Measurements from ENCODE around the gene GALNT2. TPM values are rescaled to one million over a fixed set of nuclear protein-coding genes. Genes with fewer than 3 reads are reported as not detected.

Gene GALNT2
- total RNA-seq, 1 donor from 2014 or later = 31.9 TPM

DNA sequence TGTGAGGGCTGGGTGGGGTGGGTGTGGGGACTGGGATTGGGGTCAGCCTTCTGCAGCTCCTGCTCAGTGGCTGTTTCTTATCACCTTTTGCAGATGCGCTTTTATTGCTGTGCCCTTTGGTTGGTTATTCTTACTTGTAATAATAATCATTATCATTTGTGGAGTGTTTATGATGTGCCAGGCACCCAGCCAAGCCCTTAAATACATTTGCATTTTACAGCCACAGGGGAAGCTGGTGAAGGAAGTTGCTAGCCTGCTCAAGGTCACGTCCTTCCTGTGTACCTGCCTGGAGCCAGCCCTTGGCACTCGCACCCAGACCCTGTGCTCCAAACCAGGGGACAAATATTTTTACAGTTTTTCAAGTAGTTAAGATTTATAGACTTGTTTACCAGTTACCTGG is 215.1 kb downstream of the GALNT2 start:
- DNase-seq (ENCODE audit: low read depth) (no peak), FAIRE-seq (no peak)
- H3K36me3 ChIP-seq (ENCODE audit: control insufficient read depth, insufficient read depth, low read length) = peaks cover 13% of the 10 kb centered on the region
- no peaks in the 10 kb centered on the region for H3K27me3 ChIP-seq (ENCODE audit: control insufficient read depth, insufficient read depth, low read length)
- H3K4me3 ChIP-seq (ENCODE audit: low read depth, low read length) = no peak overlapping the region
- TF ChIP-seq, protein P1, sequence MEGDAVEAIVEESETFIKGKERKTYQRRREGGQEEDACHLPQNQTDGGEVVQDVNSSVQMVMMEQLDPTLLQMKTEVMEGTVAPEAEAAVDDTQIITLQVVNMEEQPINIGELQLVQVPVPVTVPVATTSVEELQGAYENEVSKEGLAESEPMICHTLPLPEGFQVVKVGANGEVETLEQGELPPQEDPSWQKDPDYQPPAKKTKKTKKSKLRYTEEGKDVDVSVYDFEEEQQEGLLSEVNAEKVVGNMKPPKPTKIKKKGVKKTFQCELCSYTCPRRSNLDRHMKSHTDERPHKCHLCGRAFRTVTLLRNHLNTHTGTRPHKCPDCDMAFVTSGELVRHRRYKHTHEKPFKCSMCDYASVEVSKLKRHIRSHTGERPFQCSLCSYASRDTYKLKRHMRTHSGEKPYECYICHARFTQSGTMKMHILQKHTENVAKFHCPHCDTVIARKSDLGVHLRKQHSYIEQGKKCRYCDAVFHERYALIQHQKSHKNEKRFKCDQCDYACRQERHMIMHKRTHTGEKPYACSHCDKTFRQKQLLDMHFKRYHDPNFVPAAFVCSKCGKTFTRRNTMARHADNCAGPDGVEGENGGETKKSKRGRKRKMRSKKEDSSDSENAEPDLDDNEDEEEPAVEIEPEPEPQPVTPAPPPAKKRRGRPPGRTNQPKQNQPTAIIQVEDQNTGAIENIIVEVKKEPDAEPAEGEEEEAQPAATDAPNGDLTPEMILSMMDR (IDR thresholded peaks at IDR 0.05; ENCODE audit: insufficient read depth, low read length, severe bottlenecking) = no peak

DNA sequence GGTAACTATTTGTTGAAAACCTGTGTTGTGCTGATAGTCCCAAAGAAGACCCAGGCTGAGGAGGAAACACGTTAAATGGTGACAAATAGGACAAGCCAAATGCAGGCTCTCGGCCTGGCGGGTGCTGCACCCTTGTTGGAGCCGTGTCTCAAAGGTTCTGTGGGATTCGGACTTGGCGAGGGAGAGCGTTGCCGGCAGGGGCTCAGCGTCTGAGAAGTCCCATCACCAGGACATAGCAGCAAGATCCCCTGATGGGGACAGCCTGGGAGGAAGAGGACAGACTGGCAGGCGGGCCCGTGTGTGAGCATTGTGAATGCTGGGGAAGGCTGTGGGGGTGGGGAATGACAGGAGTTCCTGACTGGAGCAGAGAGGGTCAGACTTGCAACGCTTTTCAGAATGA is 216.6 kb downstream of the GALNT2 start:
- Histone ChIP-seq H3K36me3 (ENCODE audit: control insufficient read depth, insufficient read depth, low read length) (peaks cover 5% of the 10 kb centered on the region), H3K4me3 (ENCODE audit: low read depth, low read length) (no peak overlapping the region), H3K27me3 (ENCODE audit: control insufficient read depth, insufficient read depth, low read length) (no peaks in the 10 kb centered on the region)
- no peak for DNase-seq (ENCODE audit: low read depth)
- no peak for FAIRE-seq
- TF ChIP-seq, protein P1 (IDR thresholded peaks at IDR 0.05; ENCODE audit: insufficient read depth, low read length, severe bottlenecking) = no peak

DNA sequence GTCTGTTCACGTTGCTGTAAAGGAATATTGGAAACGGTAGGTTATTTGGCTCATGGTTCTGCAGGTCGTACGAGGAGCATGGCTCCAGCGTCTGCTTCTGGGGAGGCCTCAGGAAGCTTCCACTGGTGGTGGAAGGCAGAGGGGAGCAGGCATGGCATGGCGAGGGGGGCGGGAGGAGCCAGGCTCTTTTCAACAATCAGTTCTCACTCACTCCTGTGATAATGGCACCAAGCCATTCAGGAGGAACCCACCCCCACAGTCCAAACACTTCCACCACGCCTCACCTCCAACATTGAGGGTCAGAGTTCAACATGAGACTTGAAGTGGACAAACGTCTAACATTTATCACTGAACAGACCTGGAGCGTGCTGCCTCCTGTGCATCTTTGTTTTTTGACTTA is 217.9 kb downstream of the GALNT2 start:
- DNase-seq (ENCODE audit: low read depth) (no peak), FAIRE-seq (no peak)
- TF ChIP-seq, protein P1 (IDR thresholded peaks at IDR 0.05; ENCODE audit: insufficient read depth, low read length, severe bottlenecking) = no peak

DNA sequence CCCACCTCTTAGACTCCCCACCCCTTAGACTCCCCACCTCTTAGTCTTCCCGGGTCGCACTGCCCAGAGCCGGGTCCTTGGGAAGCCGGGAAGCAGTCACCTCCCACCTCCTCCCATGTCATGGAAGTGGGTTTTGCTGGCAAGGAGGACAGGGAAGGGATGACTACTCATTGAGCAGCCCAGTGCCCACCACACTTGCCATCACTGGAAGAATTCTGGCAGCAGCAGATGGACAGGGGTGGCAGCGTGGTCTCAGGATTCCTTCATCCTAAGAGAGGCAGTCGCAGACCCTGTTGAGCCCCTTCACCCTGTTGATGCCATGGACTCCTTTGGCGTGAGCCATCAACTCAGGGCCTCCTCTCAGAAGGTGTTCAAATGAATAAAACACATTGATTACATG is 218.3 kb downstream of the GALNT2 start:
- FAIRE-seq (no peak), DNase-seq (ENCODE audit: low read depth) (no peak)
- Histone ChIP-seq H3K4me3 (ENCODE audit: low read depth, low read length) (no peak overlapping the region), H3K36me3 (ENCODE audit: control insufficient read depth, insufficient read depth, low read length) (no peaks in the 10 kb centered on the region), H3K27me3 (ENCODE audit: control insufficient read depth, insufficient read depth, low read length) (no peaks in the 10 kb centered on the region)
- TF ChIP-seq, protein P1 (IDR thresholded peaks at IDR 0.05; ENCODE audit: insufficient read depth, low read length, severe bottlenecking) = no peak

More for the DNA sequence above, 217.9 kb downstream of the GALNT2 start:
- Histone ChIP-seq H3K27me3 (ENCODE audit: control insufficient read depth, insufficient read depth, low read length) (no peaks in the 10 kb centered on the region), H3K36me3 (ENCODE audit: control insufficient read depth, insufficient read depth, low read length) (no peaks in the 10 kb centered on the region), H3K4me3 (ENCODE audit: low read depth, low read length) (no peak overlapping the region)

DNA sequence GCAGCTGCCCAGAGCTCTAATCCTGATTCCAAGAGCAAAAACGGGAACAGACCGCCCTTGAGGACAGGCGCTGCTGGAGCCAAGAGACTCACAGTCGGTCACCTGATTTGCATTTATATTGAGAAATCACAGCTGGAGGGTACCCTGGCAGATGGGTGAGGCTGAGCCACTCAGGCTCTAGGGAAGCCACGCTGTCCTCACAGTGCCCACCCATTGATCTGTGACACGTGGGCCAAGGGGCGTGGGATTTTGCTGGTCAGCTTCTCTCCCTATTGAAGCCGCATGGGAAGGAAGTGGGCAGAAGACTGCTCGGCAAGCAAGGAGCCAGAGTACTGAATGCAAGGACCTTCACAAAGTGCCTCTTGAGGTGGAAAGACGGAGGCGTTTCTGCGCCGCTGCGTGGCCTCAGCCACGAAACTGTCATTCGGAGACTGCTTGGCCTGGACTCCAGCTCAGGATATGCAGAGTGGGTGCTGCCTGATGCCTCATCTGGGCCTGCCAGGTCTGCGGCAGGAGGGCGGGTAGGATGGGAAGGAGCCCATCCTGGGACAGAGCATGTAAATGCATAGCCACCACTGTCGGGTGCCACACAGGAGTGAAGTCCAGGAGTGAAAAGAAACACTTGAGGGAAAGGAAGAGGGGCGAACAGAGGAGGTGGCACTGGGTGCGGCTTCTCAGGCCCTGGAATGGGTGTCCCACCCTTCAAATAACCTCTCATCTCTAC is 219.3 kb downstream of the GALNT2 start:
- FAIRE-seq (no peak), DNase-seq (ENCODE audit: low read depth) (no peak)
- H3K27me3 ChIP-seq (ENCODE audit: control insufficient read depth, insufficient read depth, low read length) = no peaks in the 10 kb centered on the region
- no peak overlapping the region for H3K4me3 ChIP-seq (ENCODE audit: low read depth, low read length)
- TF ChIP-seq, protein P1 (IDR thresholded peaks at IDR 0.05; ENCODE audit: insufficient read depth, low read length, severe bottlenecking) = no peak
- H3K36me3 ChIP-seq (ENCODE audit: control insufficient read depth, insufficient read depth, low read length) = no peaks in the 10 kb centered on the region

DNA sequence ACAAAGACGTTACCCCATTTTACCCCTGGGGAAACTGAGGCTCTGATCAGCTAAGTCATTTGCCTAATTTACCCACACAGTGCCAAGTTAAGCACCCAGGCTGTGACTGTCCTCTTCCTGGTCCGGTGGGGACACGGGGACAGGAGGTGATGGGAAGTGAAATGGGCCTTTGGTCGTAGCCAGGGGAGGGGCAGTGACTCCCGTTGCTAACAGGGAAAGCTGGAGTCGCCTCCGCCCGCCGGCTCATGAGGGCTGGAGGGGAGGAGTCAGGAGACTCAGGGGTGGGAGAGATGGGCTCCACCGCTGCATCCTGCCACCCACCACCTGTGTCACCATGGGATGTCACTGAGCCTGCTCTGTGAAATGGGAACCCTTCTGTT is 219.8 kb downstream of the GALNT2 start:
- Histone ChIP-seq H3K27me3 (ENCODE audit: control insufficient read depth, insufficient read depth, low read length) (no peaks in the 10 kb centered on the region), H3K4me3 (ENCODE audit: low read depth, low read length) (no peak overlapping the region), H3K36me3 (ENCODE audit: control insufficient read depth, insufficient read depth, low read length) (no peaks in the 10 kb centered on the region)
- FAIRE-seq = no peak
- TF ChIP-seq, protein P1 (IDR thresholded peaks at IDR 0.05; ENCODE audit: insufficient read depth, low read length, severe bottlenecking) = no peak
- DNase-seq (ENCODE audit: low read depth) = no peak
